Panc1 (cell line): ENCODE measurements around the gene PCDH7. TPM values are rescaled to one million over a fixed set of nuclear protein-coding genes. Genes with fewer than 3 reads are reported as not detected.

Experiments
- ATAC-seq: fragments of 200-7000 bp; cut with Tn5 transposase; 2 replicates; pipeline ENCODE4 v1.9.1; 2020; ENCODE audit warnings: mild to moderate bottlenecking, moderate library complexity
- BruUV-seq: library from RNA; stranded (reverse); fragments of 400-500 nt; replicated peaks from 2 replicates; lab custom pipeline; 2021; lab: Mats Ljungman, UMichigan
- CTCF ChIA-PET: fragments of 300-600 bp; sonication (Branson Sonifier 250); formaldehyde crosslinking; loops from one replicate; lab custom pipeline; 2022; ENCODE audit warnings: antibody characterized with exemption; lab: Charles Lee
- POLR2A ChIA-PET: fragments of 300-600 bp; sonication (Branson Sonifier 250); formaldehyde crosslinking; loops from one replicate; lab custom pipeline; 2022; ENCODE audit warnings: antibody characterized with exemption; lab: Charles Lee
- DNase-seq: peaks from one replicate; pipeline ENCODE4 v3.0.0-alpha.2; 2010; ENCODE audit warnings: low read depth, low spot score
- H3K27ac ChIP-seq: 2 replicates; pipeline ENCODE4 v1.5.1; 2011; ENCODE audit warnings: mild to moderate bottlenecking, low read length, inconsistent platforms
- H3K27me3 ChIP-seq: fragments of 200-500 bp; sonication (Bioruptor generic); 2 replicates; pipeline ENCODE4 v1.6.0; 2014; ENCODE audit warnings: low read length, inconsistent platforms; ENCODE audit not compliant: control insufficient read depth, insufficient read depth
- H3K36me3 ChIP-seq: fragments of 200-500 bp; sonication (Bioruptor generic); 2 replicates; pipeline ENCODE4 v1.5.1; 2014; ENCODE audit warnings: inconsistent platforms, mild to moderate bottlenecking, low read length, moderate library complexity; ENCODE audit not compliant: control insufficient read depth, insufficient read depth
- H3K4me1 ChIP-seq: 2 replicates; pipeline ENCODE4 v1.5.1; 2011; ENCODE audit warnings: inconsistent platforms, mild to moderate bottlenecking, low read length, moderate library complexity; ENCODE audit not compliant: control insufficient read depth, insufficient read depth
- H3K4me3 ChIP-seq, 2 experiments: 2 replicates each; pipeline ENCODE4 v1.5.1; 2011 to 2012; ENCODE audit warnings: low read depth in 2 of 2, low read length in 2 of 2, mild to moderate bottlenecking in 2 of 2, inconsistent platforms in 1 of 2, moderate library complexity in 1 of 2
- H3K9me3 ChIP-seq: fragments of 200-500 bp; sonication (Bioruptor generic); 2 replicates; pipeline ENCODE4 v1.5.1; 2014; ENCODE audit warnings: low read depth, mild to moderate bottlenecking, inconsistent platforms, low read length, moderate library complexity; ENCODE audit not compliant: control insufficient read depth, insufficient read depth
- POLR2AphosphoS5 ChIP-seq: IDR thresholded peaks from 2 replicates; pipeline ENCODE4 v1.6.1; 2012; ENCODE audit warnings: mild to moderate bottlenecking, low read depth, low read length, moderate library complexity
- SIN3A ChIP-seq: IDR thresholded peaks from 2 replicates; pipeline ENCODE4 v1.6.1; 2012; ENCODE audit warnings: low read depth, mild to moderate bottlenecking, low read length, moderate library complexity, borderline replicate concordance; ENCODE audit not compliant: insufficient read depth
- TCF7L2 ChIP-seq: IDR thresholded peaks from 2 replicates; pipeline ENCODE4 v1.6.1; 2011; ENCODE audit warnings: mild to moderate bottlenecking, low read depth, low read length, inconsistent platforms
- in situ Hi-C: cut with HindIII; loops from 2 replicates; pipeline ENCODE4 v1.10.0; 2016; ENCODE audit warnings: low sequenced_read_pairs, low pct_unique_long_range_greater_than_20kb
- intact Hi-C: fragments of 100-400 bp; cut with micrococcal nuclease; formaldehyde crosslinking; loops from one replicate; pipeline ENCODE4 v1.10.0; 2022; ENCODE audit not compliant: unreplicated experiment
- total RNA-seq: library from RNA; stranded (reverse); gene quantifications from one replicate; pipeline ENCODE4 v1.2.1, GENCODE V29; 2021; ENCODE audit not compliant: unreplicated experiment
- TF ChIP-seq, protein P1 (sequence below): fragments of 450-650 bp; IDR thresholded peaks from 2 replicates; pipeline ENCODE4 v1.5.1; 2017; ENCODE audit warnings: mild to moderate bottlenecking
- TF ChIP-seq, protein P2 (sequence below), 2 experiments: IDR thresholded peaks; 2 replicates each; pipeline ENCODE4 v1.6.1; 2011 to 2012; ENCODE audit warnings: low read depth in 2 of 2, control low read depth in 1 of 2, low read length in 1 of 2, mild to moderate bottlenecking in 1 of 2, moderate library complexity in 1 of 2; ENCODE audit not compliant: insufficient read depth in 1 of 2

Gene PCDH7
- total RNA-seq, 1 experiment from 2014 or later: 31.6 TPM

DNA sequence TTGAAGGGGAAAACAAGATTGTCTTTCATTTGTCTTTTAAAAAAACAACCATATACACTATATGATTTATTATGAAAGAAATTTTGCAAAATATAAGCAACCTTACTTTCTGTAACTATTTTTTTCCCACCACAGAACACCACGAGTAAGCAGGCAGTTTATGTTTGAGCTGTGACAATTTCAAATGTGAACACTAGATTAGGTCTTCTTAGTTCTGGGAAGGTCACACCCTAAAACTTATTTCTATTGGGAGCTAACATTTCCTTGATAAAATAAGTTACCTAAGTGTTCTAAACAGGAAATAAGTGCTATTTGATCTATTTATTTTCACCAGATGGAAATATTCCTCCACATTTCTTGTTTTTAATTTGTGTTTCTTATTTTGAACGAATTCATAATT, 50.6 kb downstream of the PCDH7 start:
- Histone ChIP-seq H3K9me3 (no peaks in the 10 kb centered on the region), H3K4me1 (peaks cover 25% of the 10 kb centered on the region), H3K36me3 (no peaks in the 10 kb centered on the region), H3K27me3 (no peaks in the 10 kb centered on the region), H3K4me3 (no peak overlapping the region), H3K27ac (peak overlapping the region; percentile 60)
- intact Hi-C loops (no loop called here), in situ Hi-C loops (no loop called here)
- ATAC-seq (no peak), DNase-seq (no peak)
- TF ChIP-seq, protein P1, sequence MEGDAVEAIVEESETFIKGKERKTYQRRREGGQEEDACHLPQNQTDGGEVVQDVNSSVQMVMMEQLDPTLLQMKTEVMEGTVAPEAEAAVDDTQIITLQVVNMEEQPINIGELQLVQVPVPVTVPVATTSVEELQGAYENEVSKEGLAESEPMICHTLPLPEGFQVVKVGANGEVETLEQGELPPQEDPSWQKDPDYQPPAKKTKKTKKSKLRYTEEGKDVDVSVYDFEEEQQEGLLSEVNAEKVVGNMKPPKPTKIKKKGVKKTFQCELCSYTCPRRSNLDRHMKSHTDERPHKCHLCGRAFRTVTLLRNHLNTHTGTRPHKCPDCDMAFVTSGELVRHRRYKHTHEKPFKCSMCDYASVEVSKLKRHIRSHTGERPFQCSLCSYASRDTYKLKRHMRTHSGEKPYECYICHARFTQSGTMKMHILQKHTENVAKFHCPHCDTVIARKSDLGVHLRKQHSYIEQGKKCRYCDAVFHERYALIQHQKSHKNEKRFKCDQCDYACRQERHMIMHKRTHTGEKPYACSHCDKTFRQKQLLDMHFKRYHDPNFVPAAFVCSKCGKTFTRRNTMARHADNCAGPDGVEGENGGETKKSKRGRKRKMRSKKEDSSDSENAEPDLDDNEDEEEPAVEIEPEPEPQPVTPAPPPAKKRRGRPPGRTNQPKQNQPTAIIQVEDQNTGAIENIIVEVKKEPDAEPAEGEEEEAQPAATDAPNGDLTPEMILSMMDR: no peak
- TF ChIP-seq POLR2AphosphoS5 (no peak), TCF7L2 (no peak), SIN3A (no peak)
- TF ChIP-seq, protein P2, sequence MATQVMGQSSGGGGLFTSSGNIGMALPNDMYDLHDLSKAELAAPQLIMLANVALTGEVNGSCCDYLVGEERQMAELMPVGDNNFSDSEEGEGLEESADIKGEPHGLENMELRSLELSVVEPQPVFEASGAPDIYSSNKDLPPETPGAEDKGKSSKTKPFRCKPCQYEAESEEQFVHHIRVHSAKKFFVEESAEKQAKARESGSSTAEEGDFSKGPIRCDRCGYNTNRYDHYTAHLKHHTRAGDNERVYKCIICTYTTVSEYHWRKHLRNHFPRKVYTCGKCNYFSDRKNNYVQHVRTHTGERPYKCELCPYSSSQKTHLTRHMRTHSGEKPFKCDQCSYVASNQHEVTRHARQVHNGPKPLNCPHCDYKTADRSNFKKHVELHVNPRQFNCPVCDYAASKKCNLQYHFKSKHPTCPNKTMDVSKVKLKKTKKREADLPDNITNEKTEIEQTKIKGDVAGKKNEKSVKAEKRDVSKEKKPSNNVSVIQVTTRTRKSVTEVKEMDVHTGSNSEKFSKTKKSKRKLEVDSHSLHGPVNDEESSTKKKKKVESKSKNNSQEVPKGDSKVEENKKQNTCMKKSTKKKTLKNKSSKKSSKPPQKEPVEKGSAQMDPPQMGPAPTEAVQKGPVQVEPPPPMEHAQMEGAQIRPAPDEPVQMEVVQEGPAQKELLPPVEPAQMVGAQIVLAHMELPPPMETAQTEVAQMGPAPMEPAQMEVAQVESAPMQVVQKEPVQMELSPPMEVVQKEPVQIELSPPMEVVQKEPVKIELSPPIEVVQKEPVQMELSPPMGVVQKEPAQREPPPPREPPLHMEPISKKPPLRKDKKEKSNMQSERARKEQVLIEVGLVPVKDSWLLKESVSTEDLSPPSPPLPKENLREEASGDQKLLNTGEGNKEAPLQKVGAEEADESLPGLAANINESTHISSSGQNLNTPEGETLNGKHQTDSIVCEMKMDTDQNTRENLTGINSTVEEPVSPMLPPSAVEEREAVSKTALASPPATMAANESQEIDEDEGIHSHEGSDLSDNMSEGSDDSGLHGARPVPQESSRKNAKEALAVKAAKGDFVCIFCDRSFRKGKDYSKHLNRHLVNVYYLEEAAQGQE (IDR thresholded peaks at IDR 0.05; ENCODE audit: insufficient read depth in 1 of 2, low read depth in 2 of 2, low read length in 1 of 2): no peak
- CTCF ChIA-PET: no interaction called here
- BruUV-seq: no TSS peak
- POLR2A ChIA-PET: interaction anchor here (0.5 kb wide), 1 partner anchor 69 kb away, joined by 3 read pairs; no protein-coding TSS in a partner anchor

DNA sequence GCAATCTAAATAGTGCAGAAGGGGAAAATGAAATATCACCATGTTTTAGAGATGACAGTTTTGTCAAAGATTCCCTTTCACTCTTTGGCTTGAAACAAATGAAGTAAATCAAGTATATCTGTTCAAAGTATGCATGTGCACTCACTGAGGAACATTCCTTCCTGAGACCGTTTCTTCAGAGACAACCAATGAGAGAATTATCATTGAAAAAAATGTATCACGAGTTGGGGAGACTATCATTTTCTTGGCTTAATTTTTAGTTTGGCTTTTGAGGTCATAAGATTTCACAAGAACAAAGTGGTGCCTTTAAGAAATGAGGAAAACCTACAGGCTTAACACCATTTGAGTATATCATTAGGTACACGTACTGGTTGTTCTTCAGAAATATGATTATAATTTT, 56.3 kb downstream of the PCDH7 start:
- in situ Hi-C loops: no loop called here
- intact Hi-C loops: no loop called here
- ATAC-seq (no peak), DNase-seq (no peak)
- Histone ChIP-seq H3K4me3 (no peak overlapping the region), H3K27ac (no peak overlapping the region), H3K9me3 (no peaks in the 10 kb centered on the region), H3K4me1 (peaks cover 7% of the 10 kb centered on the region; the same call in 1 of the 2 replicates), H3K27me3 (no peaks in the 10 kb centered on the region), H3K36me3 (no peaks in the 10 kb centered on the region)
- BruUV-seq: no TSS peak
- ChIA-PET CTCF (no interaction called here), POLR2A (no interaction called here)
- TF ChIP-seq SIN3A (no peak), POLR2AphosphoS5 (no peak), TCF7L2 (no peak)
- TF ChIP-seq, protein P2 (IDR thresholded peaks at IDR 0.05; ENCODE audit: insufficient read depth in 1 of 2, low read depth in 2 of 2, low read length in 1 of 2): no peak
- TF ChIP-seq, protein P1: no peak
